Ramos (cell line): Measurements from ENCODE around the gene ZNF500.
"Not testable (repeated sequence)": the region's sequence is repeated elsewhere in the genome, so short reads cannot be mapped to it uniquely, and the experiment has no call there.

Source experiments
- in situ Hi-C: fragments of 300-500 bp; cut with MboI; formaldehyde crosslinking; loops from one replicate; pipeline ENCODE4 v1.14.3; 2022; ENCODE audit warnings: low sequenced_read_pairs; ENCODE audit not compliant: unreplicated experiment

ZNF500 gene

DNA sequence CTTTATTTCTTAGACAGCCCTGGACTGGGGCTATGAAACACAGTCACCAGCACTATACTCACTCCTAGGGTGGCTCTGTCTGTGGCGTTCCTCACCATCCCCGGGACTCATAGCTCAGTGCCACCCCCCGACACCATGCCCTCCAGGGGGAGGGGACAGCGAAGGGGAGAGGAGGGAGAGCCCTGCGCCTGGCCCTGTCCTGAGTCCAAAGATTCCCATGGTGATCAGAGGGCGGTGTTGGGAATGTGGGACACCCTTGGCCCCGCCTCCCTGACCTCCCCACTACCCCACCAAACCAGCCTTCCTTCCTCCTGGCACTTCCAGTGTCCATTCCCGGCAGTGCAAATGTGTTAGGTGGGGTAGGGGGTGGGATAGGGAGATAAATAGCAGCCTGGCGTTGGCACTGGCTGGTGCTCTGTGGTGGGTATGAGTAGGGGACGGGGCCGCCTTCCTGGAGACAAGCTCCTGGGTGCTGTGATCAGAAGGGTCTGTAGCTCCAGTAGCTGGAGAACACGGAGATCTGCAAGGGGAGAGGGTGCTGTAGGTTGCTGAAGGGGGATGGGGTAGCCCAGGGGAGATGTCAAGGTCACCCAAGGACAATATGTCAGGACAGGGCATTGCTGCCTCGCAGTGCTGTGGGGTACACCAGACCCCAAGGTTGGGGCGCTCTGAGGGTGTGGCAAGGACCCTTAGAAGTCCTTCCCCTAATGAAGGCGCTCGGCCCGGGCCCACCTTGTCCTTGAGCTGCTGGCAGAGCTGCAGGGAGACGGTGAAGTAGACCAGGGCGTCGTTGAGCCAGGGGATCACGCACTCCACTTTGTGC lies 30.2 kb upstream of the ZNF500 start:
- in situ Hi-C loops, result no loop called here

DNA sequence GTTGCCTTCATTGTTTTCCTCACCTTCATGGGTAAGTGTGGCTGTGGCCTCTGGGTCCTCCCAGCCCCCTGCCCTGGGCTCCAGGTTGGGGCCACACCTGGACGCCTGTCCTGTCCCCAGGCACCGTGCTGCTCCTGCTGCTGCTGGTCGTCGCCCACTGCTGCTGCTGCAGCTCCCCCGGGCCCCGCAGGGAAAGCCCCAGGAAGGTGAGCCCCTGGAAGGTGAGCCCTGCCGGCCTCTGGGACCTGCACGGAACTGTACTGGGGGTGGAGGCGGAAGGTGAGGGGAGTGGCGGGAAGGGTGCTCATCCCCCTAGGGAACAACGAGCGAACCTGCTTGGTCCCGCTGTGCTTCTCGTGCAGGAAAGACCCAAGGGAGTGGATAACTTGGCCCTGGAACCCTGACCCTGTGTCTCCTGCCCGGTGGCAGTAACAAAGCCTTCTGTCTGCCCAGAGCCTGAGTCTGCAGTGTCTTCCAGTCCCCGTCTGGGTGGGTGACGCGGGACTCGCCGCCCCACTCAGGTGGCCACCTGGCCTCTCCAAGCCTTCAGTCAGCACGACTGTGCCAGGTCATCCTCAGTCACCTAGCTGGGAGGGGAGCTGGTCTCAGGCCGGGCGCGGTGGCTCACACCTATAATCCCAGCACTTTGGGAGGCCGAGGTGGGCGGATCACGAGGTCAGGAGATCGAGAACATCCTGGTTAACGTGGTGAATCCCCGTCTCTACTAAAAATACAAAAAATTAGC lies 29.0 kb upstream of the ZNF500 start:
- in situ Hi-C loops, result no loop called here

- in situ Hi-C loops, result no loop called here
These were observed 28.3 kb upstream of the ZNF500 start, which contains the start of gene SMIM22 for GRCh38 chr16:4795181-4795827. Gene SMIM22 (plus strand): TSS chr16:4795369. CDS start chr16:4795735, 366 bp downstream.

DNA sequence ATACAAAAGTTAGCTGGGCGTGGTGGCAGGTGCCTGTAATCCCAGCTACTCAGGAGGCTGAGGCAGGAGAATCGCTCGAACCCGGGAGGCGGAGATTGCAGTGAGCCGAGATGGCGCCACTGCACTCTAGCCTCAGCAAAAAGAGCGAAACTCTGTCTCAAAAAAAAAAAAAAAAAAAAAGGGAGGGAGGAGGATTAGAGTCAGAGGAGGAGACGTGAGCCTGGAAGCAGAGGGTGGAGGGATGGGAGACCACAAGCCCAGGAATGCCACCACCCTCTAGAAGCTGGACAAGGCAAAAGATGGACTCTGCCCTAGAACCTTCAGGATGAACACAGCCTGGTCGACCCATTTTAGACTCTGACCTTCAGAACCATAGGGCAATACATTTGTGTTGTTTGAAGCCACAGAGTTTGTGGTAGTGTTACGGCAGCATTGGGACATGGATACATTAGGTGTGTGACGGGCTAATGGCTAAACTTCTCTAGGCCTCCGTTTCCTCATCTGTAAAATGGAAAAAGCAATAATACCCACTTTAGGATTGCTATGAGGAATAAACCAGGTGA lies 26.1 kb upstream of the ZNF500 start:
- in situ Hi-C loops, result no loop called here

DNA sequence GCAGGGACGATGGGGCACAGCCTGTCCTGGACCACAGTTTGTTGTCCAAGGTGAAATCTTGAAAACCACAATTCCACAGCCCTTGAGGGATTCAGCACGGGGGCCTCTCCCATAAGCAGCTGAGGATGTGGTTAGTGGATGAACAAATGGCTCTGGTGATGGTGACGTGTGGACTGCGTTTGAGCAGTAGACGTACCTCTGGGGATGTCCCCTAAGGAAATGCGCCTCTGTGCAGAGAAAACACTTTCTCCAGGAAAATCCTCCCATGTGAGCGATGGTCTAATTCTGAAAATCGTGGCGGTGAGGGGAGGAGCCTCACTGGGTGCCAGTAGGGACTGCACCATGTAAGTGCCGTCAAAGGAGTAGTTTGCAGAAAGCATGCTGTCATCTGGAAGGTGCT lies 23.9 kb upstream of the ZNF500 start:
- in situ Hi-C loops, result no loop called here

DNA sequence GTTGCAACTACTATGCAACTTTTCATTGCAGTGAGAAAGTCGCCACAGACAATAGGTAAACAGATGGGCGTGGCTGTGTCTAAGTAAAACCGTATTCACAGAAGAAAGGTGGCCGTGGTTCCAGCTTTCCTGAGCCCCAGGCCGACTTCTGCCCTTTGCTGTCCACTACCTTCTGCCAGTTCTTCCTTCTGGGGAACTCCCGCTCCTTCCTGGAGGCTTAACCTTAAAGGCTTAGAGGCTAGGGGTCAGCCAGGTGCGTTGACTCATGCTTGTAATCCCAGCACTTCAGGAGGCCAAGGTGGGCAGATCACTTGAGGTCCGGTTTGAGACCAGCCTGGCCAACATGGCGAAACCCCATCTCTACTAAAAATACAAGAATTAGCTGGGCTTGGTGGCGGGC lies 23.3 kb upstream of the ZNF500 start:
- in situ Hi-C loops, result no loop called here

DNA sequence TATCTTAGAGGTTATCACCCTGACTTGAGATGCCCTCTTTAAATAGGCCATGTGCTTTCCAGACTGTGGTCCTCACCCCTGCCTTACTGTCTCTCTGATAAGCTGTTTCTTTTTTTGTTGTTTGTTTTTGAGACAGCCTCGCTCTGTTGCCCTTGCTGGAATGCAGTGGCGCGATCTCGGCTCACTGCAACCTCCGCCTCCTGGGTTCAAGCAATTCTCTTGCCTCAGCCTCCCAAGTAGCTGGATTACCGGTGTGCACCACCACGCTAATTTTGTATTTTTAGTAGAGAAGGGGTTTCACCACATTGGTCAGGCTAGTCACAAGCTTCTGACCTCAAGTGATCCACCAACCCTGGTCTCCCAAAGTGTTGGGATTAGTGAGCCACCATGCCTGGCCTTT lies 21.9 kb upstream of the ZNF500 start:
- in situ Hi-C loops, result no loop called here

- in situ Hi-C loops, result no loop called here
These were observed 21.5 kb upstream of the ZNF500 start for GRCh38 chr16:4788489-4788889.

DNA sequence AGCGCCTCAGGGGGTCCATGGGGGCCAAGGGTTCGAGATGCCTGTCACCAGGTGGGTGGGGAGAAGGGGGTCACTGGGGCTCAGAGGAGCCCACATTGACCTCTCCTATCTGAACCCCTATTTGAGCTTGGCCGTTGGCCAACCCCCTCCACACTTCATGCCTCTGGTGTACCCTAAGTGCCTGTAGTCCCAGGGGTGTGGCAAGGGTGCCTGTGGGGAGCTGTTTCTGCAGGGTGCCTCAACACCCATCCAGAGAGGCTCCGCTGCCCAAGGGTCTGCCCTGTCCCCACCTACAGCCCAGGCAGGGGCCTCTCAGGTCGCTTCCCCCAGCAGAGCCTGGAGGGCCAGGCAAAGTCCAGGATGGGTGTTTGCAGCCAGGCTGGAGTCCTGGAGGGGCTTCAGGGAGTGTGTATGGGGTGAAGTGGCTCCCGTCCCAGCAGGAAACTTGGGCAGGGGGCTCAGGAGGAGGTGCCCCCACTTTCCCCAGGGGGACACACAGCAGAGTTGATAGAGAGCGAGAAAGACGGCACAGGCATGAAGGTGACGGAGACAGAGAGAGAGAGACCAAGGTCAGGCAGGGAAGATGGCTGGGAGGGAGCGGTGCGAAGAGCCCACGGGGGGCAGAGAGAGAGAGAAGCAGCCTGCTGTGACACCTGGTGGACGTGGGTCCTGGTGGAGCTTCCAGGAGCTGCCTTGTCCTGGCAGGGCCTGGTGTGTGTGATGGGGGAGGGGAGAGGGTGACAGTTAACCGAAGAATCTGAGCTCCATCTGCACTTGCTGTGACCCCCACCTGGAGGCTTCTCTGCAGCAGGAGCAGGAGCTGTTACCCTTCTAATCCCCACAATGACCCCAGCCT lies 20.9 kb upstream of the ZNF500 start, which contains the start of gene SEPTIN12:
SEPTIN12 (minus strand) TSS at position 719 of the 856 bp plus-strand sequence; CDS start at position 19, 700 bp downstream.
- in situ Hi-C loops, result no loop called here

- in situ Hi-C loops, result no loop called here
These were observed 20.1 kb upstream of the ZNF500 start for GRCh38 chr16:4787068-4787467.

GRCh38 chr16:4785758-4786433 lies 18.9 kb upstream of the ZNF500 start:
- in situ Hi-C loops, result no loop called here

GRCh38 chr16:4784444-4784987 lies 17.6 kb upstream of the ZNF500 start:
- in situ Hi-C loops, result not testable (repeated sequence)

GRCh38 chr16:4783951-4784336 lies 17.0 kb upstream of the ZNF500 start:
- in situ Hi-C loops, result no loop called here

- in situ Hi-C loops, result no loop called here
These were observed 16.4 kb upstream of the ZNF500 start for GRCh38 chr16:4783251-4783950.

DNA sequence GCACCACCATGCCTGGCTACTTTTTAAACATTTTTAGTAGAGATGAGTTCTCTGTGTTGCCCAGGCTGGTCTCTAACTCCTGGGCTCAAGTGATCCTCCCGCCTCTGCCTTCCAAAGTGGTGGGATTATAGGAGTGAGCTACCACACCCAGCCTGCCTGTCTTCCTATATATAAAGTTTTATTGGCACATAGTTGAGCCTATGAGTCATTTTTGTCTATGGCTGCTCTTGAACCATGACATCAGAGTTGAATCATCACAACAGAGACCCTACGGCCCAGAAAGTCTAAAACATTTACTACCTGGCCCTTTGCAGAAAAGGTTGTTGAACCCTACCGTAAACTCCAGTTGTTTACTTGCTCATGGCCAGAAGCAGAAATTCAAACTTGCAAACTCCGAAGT lies 13.3 kb upstream of the ZNF500 start:
- in situ Hi-C loops, result no loop called here

DNA sequence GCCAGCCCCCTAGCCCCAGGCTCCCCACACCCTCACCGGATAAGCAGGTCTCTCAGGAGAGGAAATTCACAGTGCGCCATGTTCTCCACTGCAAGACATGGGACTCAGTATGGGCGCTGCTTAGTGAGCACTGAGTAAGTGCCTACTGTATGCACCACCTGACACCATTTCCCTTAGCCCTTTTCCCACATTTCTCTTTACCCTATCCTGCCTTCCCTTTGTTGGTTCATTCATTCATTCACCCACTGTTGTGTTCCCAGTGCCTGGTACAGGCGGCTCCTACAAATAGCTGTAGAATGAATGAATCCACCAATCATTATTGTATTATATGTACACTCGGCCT lies 11.1 kb upstream of the ZNF500 start:
- in situ Hi-C loops, result no loop called here

- in situ Hi-C loops, result no loop called here
These were observed 10.5 kb upstream of the ZNF500 start for GRCh38 chr16:4777339-4778049.
